Measurements from ENCODE around the gene GALNT18.

GRCh38 chr11:11416917-11417316 lies 204.9 kb downstream of the GALNT18 start:
- TF ChIP-seq, protein P1, sequence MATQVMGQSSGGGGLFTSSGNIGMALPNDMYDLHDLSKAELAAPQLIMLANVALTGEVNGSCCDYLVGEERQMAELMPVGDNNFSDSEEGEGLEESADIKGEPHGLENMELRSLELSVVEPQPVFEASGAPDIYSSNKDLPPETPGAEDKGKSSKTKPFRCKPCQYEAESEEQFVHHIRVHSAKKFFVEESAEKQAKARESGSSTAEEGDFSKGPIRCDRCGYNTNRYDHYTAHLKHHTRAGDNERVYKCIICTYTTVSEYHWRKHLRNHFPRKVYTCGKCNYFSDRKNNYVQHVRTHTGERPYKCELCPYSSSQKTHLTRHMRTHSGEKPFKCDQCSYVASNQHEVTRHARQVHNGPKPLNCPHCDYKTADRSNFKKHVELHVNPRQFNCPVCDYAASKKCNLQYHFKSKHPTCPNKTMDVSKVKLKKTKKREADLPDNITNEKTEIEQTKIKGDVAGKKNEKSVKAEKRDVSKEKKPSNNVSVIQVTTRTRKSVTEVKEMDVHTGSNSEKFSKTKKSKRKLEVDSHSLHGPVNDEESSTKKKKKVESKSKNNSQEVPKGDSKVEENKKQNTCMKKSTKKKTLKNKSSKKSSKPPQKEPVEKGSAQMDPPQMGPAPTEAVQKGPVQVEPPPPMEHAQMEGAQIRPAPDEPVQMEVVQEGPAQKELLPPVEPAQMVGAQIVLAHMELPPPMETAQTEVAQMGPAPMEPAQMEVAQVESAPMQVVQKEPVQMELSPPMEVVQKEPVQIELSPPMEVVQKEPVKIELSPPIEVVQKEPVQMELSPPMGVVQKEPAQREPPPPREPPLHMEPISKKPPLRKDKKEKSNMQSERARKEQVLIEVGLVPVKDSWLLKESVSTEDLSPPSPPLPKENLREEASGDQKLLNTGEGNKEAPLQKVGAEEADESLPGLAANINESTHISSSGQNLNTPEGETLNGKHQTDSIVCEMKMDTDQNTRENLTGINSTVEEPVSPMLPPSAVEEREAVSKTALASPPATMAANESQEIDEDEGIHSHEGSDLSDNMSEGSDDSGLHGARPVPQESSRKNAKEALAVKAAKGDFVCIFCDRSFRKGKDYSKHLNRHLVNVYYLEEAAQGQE (tag by site-specific recombination; IDR thresholded peaks at IDR 0.05) = no peak
- TF ChIP-seq, protein P2, sequence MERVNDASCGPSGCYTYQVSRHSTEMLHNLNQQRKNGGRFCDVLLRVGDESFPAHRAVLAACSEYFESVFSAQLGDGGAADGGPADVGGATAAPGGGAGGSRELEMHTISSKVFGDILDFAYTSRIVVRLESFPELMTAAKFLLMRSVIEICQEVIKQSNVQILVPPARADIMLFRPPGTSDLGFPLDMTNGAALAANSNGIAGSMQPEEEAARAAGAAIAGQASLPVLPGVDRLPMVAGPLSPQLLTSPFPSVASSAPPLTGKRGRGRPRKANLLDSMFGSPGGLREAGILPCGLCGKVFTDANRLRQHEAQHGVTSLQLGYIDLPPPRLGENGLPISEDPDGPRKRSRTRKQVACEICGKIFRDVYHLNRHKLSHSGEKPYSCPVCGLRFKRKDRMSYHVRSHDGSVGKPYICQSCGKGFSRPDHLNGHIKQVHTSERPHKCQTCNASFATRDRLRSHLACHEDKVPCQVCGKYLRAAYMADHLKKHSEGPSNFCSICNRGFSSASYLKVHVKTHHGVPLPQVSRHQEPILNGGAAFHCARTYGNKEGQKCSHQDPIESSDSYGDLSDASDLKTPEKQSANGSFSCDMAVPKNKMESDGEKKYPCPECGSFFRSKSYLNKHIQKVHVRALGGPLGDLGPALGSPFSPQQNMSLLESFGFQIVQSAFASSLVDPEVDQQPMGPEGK (tag by site-specific recombination; IDR thresholded peaks at IDR 0.05) = no peak
- TF ChIP-seq SP3 (tag by site-specific recombination; IDR thresholded peaks at IDR 0.05) (no peak), TSHZ1 (tag by site-specific recombination; IDR thresholded peaks at IDR 0.05; ENCODE audit: borderline replicate concordance) (no peak), TRIM28 (IDR thresholded peaks at IDR 0.05; ENCODE audit: borderline replicate concordance, low read length) (no peak), ZBTB21 (tag by site-specific recombination; IDR thresholded peaks at IDR 0.05) (no peak), TCF7L2 (IDR thresholded peaks at IDR 0.05; ENCODE audit: borderline replicate concordance, low read depth, low read length) (no peak), ZNF660 (tag by site-specific recombination; IDR thresholded peaks at IDR 0.05) (no peak), HOXD13 (CRISPR knock-in tag; IDR thresholded peaks at IDR 0.05; ENCODE audit: borderline replicate concordance) (no peak)
